GM18508 (cell line): ENCODE data around the gene CNPY1.

Experiments
- ATAC-seq: cut with Tn5 transposase; IDR thresholded peaks from one replicate; pipeline ENCODE4 v1.9.1; 2021; ENCODE audit warnings: moderate number of reproducible peaks; ENCODE audit not compliant: insufficient read depth, unreplicated experiment

The CNPY1 gene

GRCh38 chr7:155470686-155471638, 75.4 kb downstream of the CNPY1 start:
- ATAC-seq = no peak

GRCh38 chr7:155470186-155470487, 76.2 kb downstream of the CNPY1 start:
- no peak for ATAC-seq

GRCh38 chr7:155469311-155470185, 76.8 kb downstream of the CNPY1 start:
- ATAC-seq = no peak

GRCh38 chr7:155468785-155469148, 77.6 kb downstream of the CNPY1 start:
- no peak for ATAC-seq

- no peak for ATAC-seq
These were observed 78.2 kb downstream of the CNPY1 start for GRCh38 chr7:155467846-155468784.

- peak; percentile 54 for ATAC-seq
These were observed 79.3 kb downstream of the CNPY1 start for GRCh38 chr7:155466814-155467733.

DNA sequence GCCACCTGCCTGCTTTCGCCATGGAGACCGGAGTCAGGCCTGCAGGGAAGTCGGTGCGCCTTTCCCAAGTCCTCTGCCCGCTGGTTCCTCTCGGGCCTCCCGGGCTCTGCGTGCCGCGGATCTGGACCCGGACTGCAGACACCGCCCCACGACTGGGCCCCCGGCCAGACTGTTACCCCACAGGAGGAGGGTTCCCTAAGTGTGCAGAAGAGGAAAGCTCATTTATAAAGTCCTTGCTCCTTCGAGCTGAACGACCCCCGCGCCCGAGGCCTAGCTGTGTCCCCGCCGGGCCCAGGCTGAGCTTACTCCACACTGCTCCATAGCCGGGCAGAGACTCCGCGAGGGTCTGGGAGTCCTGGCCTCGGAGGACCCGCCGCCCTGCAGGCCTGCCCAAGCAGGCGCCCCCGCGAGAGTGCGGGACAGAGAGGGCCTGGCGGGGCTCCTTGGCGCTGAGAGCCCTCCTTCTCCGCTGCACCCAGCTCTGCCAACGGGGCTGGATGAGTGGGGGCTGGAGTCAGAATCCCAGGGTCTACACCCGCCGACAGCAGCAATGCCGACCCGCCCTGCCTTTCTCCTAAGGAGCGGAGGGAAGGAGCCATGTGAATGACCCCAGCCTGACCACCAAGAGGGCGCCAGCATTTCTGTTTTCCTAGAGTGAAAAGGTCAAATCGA, 80.1 kb downstream of the CNPY1 start:
- ATAC-seq = no peak

DNA sequence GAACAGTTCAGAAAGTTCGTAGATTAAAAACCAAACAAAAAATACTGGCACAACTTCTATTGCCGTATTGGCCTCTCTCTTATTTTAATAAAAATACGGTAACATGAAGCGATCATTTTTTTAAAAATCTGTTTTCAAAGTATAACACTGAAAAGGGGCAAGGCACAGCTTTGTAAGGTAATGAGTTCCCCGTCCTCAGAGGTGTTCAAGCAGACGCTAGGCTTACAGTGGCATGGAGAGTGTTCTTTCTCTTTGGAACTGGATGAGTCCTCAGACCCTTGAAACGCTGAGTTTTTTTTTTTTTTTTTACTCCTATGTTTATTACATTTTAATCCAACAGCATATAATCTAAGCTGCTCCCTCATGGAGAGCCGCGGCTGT, 80.6 kb downstream of the CNPY1 start:
- no peak for ATAC-seq

GRCh38 chr7:155464948-155465739, 81.2 kb downstream of the CNPY1 start:
- ATAC-seq = no peak

DNA sequence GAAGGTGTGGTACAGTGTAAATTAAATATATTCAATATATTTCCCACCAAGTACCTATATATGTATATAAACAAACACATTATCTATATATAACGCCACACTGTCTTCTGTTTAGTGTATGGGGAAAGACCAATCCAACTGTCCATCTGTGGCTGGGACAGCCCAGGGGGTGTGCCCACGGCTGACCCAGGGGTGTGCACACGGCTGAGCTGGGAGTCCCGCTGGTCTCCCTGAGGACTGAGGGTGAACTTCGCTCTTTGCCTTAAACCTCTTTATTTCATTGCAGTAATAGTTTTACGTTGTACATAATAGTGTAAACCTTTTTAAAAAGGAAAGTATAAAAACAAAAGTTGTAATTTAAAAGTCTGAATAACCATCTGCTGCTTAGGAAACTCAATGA, 82.2 kb downstream of the CNPY1 start:
- ATAC-seq = no peak

GRCh38 chr7:155463114-155463811, 83.1 kb downstream of the CNPY1 start:
- ATAC-seq = no peak

GRCh38 chr7:155462163-155462735, 84.1 kb downstream of the CNPY1 start:
- ATAC-seq = no peak

DNA sequence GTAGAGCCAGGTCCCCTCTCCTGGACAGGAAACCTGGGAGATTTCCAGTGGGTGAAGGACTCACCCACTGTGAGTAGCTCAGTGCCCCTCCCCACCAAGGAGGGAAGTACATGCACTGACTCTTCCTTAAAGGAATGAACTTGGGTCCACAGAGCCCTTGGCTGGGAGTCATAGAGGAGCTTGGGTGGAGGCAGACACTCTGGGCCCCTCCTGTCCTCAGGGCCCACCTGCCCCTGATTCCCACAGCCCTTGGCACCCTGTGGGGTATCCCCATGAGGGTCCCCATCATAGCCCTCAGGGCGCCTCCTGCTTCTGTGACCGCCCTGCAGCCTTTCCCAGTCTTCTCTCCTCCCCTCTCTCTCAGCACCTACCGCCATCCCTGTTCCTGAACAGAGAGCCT, 84.7 kb downstream of the CNPY1 start:
- ATAC-seq = no peak

DNA sequence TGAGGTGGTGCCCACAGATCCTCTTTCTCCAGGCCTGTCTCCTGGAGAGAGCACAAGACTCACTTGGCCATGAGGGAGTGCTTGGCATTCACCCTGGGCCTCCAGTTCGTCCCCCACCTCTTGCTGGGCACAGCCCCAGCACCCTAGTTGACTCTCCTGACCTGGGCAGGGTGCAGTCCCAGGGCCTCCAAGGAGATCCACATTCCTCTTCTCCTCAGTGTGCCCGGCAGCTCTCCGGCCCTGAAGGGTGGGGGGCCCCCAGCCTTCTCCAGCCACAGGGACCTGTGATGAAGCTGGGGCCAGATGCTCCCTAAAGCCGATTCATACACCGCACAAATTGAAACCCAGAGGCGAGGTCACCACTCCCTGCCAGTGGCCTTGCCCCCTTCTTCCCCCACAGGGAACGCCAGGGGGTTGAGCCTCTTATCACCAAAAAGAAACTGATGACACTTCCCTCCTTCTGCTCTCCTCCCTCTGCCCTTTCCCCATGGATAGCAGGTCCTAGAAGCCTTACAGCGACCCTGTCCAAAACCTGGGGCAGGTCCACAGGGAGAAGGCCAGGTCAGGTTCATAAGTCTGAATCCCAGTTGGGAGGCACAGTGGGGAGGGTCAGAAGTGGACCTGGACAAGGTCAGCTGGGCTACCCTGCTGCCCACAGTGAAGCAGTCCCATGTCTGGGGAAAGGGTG, 85.3 kb downstream of the CNPY1 start:
- ATAC-seq = no peak

GRCh38 chr7:155459700-155460461, 86.5 kb downstream of the CNPY1 start:
- ATAC-seq = no peak
